K562 (cell line): ENCODE data around the gene EDEM1. TPM values are rescaled to one million over a fixed set of nuclear protein-coding genes. Genes with fewer than 3 reads are reported as not detected.

ENCODE experiments used
- ATAC-seq: fragments of 200-7000 bp; cut with Tn5 transposase; 3 replicates; pipeline ENCODE4 v1.9.1; 2020; ENCODE audit warnings: moderate library complexity
- BruUV-seq: library from RNA; stranded (reverse); fragments of 400-500 nt; replicated peaks from 2 replicates; lab custom pipeline; 2021; lab: Mats Ljungman, UMichigan
- CTCF ChIA-PET: fragments of 300-600 bp; formaldehyde crosslinking; extraction: SDS; loops from one replicate; lab custom pipeline; 2021; ENCODE audit warnings: low intra/inter-chr PET ratio; lab: Yijun Ruan, JAX
- POLR2A ChIA-PET: fragments of 300-600, 350-650 bp; sonication (Branson Sonifier 250); formaldehyde crosslinking; extraction: SDS; loops from one replicate; lab custom pipeline; 2021; ENCODE audit warnings: antibody characterized with exemption, inconsistent platforms; lab: Yijun Ruan, JAX
- DNase-seq, 4 experiments: peaks; one replicate each; pipeline versions ENCODE4 v3.0.0 to v3.0.0-alpha.2; 2011 to 2018; ENCODE audit warnings: low spot score in 3 of 4, mixed read lengths in 3 of 4; ENCODE audit errors: extremely low read depth in 1 of 4
- FAIRE-seq: peaks from 2 replicates; lab custom pipeline; 2011; peaks lifted over from hg19 to GRCh38; lab: Jason Lieb, UNC
- H2AFZ ChIP-seq: 2 replicates; pipeline ENCODE4 v1.6.0; 2011; ENCODE audit warnings: low read depth, low read length, control low read depth, inconsistent platforms
- H3K27ac ChIP-seq: fragments of 200-600 bp; 3 replicates; pipeline ENCODE4 v1.8.0; 2011; ENCODE audit warnings: low read depth, mild to moderate bottlenecking, control low read depth, inconsistent platforms, low read length, moderate library complexity, mixed read lengths; ENCODE audit errors: extremely low read depth
- H3K27me3 ChIP-seq, 2 experiments: fragments of 300-600 bp in 1 of 2; 2 replicates in 1 of 2; 3 replicates in 1 of 2; pipeline versions ENCODE4 v1.6.0 to v1.8.0; 2011; ENCODE audit warnings: inconsistent platforms in 2 of 2, low read length in 2 of 2, mild to moderate bottlenecking in 1 of 2, mixed read lengths in 1 of 2, moderate library complexity in 1 of 2; ENCODE audit not compliant: control insufficient read depth in 2 of 2, insufficient read depth in 2 of 2
- H3K36me3 ChIP-seq: fragments of 300-600 bp; 3 replicates; pipeline ENCODE4 v1.8.0; 2011; ENCODE audit warnings: mild to moderate bottlenecking, low read length, inconsistent platforms; ENCODE audit not compliant: control insufficient read depth, insufficient read depth
- H3K4me1 ChIP-seq, 2 experiments: fragments of 200-600 bp in 1 of 2; replicated peaks in 1 of 2; 2 replicates in 1 of 2; 3 replicates in 1 of 2; pipeline versions ENCODE4 v1.5.1 to v1.8.0; 2011; ENCODE audit warnings: inconsistent platforms in 2 of 2, low read length in 2 of 2, mild to moderate bottlenecking in 1 of 2, mixed read lengths in 1 of 2, moderate library complexity in 1 of 2; ENCODE audit not compliant: control insufficient read depth in 2 of 2, insufficient read depth in 2 of 2
- H3K4me2 ChIP-seq: 2 replicates; pipeline ENCODE4 v1.6.1; 2011; ENCODE audit warnings: low read length, control low read depth, inconsistent platforms, mixed read lengths; ENCODE audit not compliant: insufficient read depth
- H3K4me3 ChIP-seq: fragments of 200-600 bp; sonication (generic), shearing (Covaris generic); 2 replicates; pipeline ENCODE4 v1.5.1; 2016; ENCODE audit warnings: control low read depth, inconsistent platforms
- H3K79me2 ChIP-seq: fragments of 200-600 bp; 3 replicates; pipeline ENCODE4 v1.8.0; 2011; ENCODE audit warnings: low read length, inconsistent platforms; ENCODE audit not compliant: control insufficient read depth, insufficient read depth
- H3K9ac ChIP-seq, 2 experiments: 2 replicates each; pipeline versions ENCODE4 v1.6.0 to v1.6.1; 2011; ENCODE audit warnings: low read depth in 2 of 2, low read length in 2 of 2, control low read depth in 1 of 2, inconsistent platforms in 1 of 2, mild to moderate bottlenecking in 1 of 2, mixed read lengths in 1 of 2; ENCODE audit not compliant: insufficient read depth in 1 of 2
- H3K9me1 ChIP-seq: one replicate; pipeline ENCODE4 v1.6.0; 2011; ENCODE audit warnings: inconsistent platforms, mild to moderate bottlenecking, low read length, moderate library complexity; ENCODE audit not compliant: control insufficient read depth, insufficient read depth
- H3K9me3 ChIP-seq: replicated peaks from 2 replicates; pipeline ENCODE4 v1.5.1; 2011; ENCODE audit warnings: low read depth, low read length, inconsistent platforms; ENCODE audit not compliant: control insufficient read depth, insufficient read depth
- H4K20me1 ChIP-seq: replicated peaks from 2 replicates; pipeline ENCODE4 v1.6.1; 2011; ENCODE audit warnings: low read length, inconsistent platforms, mixed read lengths; ENCODE audit not compliant: control insufficient read depth, insufficient read depth
- HMG20B ChIP-seq: fragments of 250-450 bp; sonication (Bioruptor Pico); IDR thresholded peaks from 2 replicates; pipeline ENCODE4 v1.5.0; 2021; ENCODE audit warnings: mild to moderate bottlenecking
- KDM5B ChIP-seq: fragments of 200-600 bp; sonication (generic); IDR thresholded peaks from 2 replicates; pipeline ENCODE4 v1.6.1; 2012; ENCODE audit warnings: low read depth, mild to moderate bottlenecking, moderate library complexity, low read length, control low read depth, inconsistent platforms; ENCODE audit not compliant: insufficient replicate concordance
- MCM5 ChIP-seq: fragments of 450-650 bp; IDR thresholded peaks from 2 replicates; pipeline ENCODE4 v1.6.1; 2016; ENCODE audit warnings: low read depth
- NKRF ChIP-seq: fragments of 450-650 bp; IDR thresholded peaks from 2 replicates; pipeline ENCODE4 v1.6.1; 2016; ENCODE audit warnings: borderline replicate concordance
- PRDM10 ChIP-seq: fragments of 450-650 bp; IDR thresholded peaks from 2 replicates; pipeline ENCODE4 v1.6.1; 2018; ENCODE audit not compliant: partially characterized antibody
- PREB ChIP-seq: sonication (generic); formaldehyde crosslinking; IDR thresholded peaks from 2 replicates; pipeline ENCODE4 v1.8.1; 2023; ENCODE audit warnings: mild to moderate bottlenecking, missing genetic modification reagents
- RB1 ChIP-seq: fragments of 450-650 bp; IDR thresholded peaks from 2 replicates; pipeline ENCODE4 v1.6.1; 2017; ENCODE audit warnings: low read depth, mild to moderate bottlenecking
- TBP ChIP-seq: optimal IDR thresholded peaks from 2 replicates; pipeline ENCODE3; 2011; ENCODE audit warnings: low read depth, low read length, improper control_type of control experiment
- THAP7 ChIP-seq: fragments of 250-450 bp; sonication (Bioruptor Pico); IDR thresholded peaks from 2 replicates; pipeline ENCODE4 v1.5.0; 2021
- WHSC1 ChIP-seq: IDR thresholded peaks from one replicate; pipeline ENCODE4 v1.6.1; 2012; ENCODE audit warnings: low read length, control low read depth, inconsistent platforms
- ZNF561 ChIP-seq: fragments of 450-650 bp; formaldehyde crosslinking; conservative IDR thresholded peaks from 2 replicates; pipeline ENCODE4 v1.4.0; 2020; ENCODE audit warnings: mild to moderate bottlenecking, moderate library complexity
- ZNF584 ChIP-seq: fragments of 200-800 bp; sonication (Bioruptor generic); IDR thresholded peaks from 2 replicates; pipeline ENCODE4 v1.6.1; 2016; ENCODE audit warnings: low read depth, mild to moderate bottlenecking, missing genetic modification characterization, missing compliant biosample characterization
- ZNF589 ChIP-seq: fragments of 200-800 bp; sonication (Bioruptor generic); IDR thresholded peaks from 2 replicates; pipeline ENCODE4 v1.6.1; 2016; ENCODE audit warnings: low read depth, missing genetic modification characterization, missing compliant biosample characterization
- ZNF79 ChIP-seq: fragments of 250-450 bp; sonication (Bioruptor Pico); IDR thresholded peaks from 2 replicates; pipeline ENCODE4 v1.4.0; 2020; ENCODE audit warnings: low read depth, mild to moderate bottlenecking, moderate library complexity
- WGBS: fragments of 100-300 bp; shearing (Covaris generic); methylation state at CpG from one replicate; pipeline ENCODE4 v1.1.6; 2016; ENCODE audit warnings: low coverage, mixed read lengths; ENCODE audit not compliant: insufficient coverage; ENCODE audit errors: missing lambda C conversion rate; 5-methylcytosine and 5-hydroxymethylcytosine counted together
- in situ Hi-C: fragments of 300-500 bp; cut with MboI; formaldehyde crosslinking; loops from 4 replicates; pipeline ENCODE4 v1.15.0; 2018; ENCODE audit warnings: inconsistent platforms, mixed read lengths
- intact Hi-C: fragments of 100-400 bp; cut with micrococcal nuclease; formaldehyde crosslinking; loops from 2 replicates; pipeline ENCODE4 v1.14.2; 2022
- polyA plus RNA-seq, 8 experiments: library from polyadenylated mRNA; depleted of rRNA in 4 of 8; stranded (reverse) in 5 of 8; unstranded in 3 of 8; fragments of >200 nt; fragmentation: Nextera tagmentation in 2 of 8; fragmentation: Illumina TruSeq in 1 of 8; extraction: Ambion mirVana in 2 of 8; extraction: Trizol in 1 of 8; gene quantifications; 2 replicates each; pipeline versions ENCODE4 v1.2.1 to v1.2.3, GENCODE V29; 2011 to 2014; ENCODE audit warnings: inconsistent platforms in 1 of 8, missing spikeins in 1 of 8
- total RNA-seq, 7 experiments: library from RNA; depleted of rRNA in 6 of 7; stranded (reverse); fragments of >200 nt in 6 of 7; fragmentation: Illumina TruSeq in 2 of 7; extraction: Trizol in 2 of 7; gene quantifications; 2 replicates each; pipeline versions ENCODE4 v1.2.1 to v1.2.3, GENCODE V29; 2011 to 2021; ENCODE audit warnings: low replicate concordance in 1 of 7

EDEM1 gene
- total and polyA plus RNA-seq, 9 of the 15 experiments (the other 6 are each of a cell fraction or from before 2014, with no cell fraction given): 6.2 to 36.7 (median 14.3) TPM

GRCh38 chr3:5181469-5182141 lies 5.9 kb upstream of the EDEM1 start:
- FAIRE-seq (no peak), ATAC-seq (no peak), DNase-seq (no peak)
- Histone ChIP-seq H3K9me3 (no peaks in the 10 kb centered on the region), H3K9me1 (no peaks in the 10 kb centered on the region), H2AFZ (no peak overlapping the region), H3K27me3 (no peaks in the 10 kb centered on the region), H3K36me3 (peaks cover 54% of the 10 kb centered on the region), H3K79me2 (peaks cover 7% of the 10 kb centered on the region; the same call in 2 of the 3 replicates), H3K4me1 (peaks cover 0 to 21% of the 10 kb centered on the region in 2 experiments; a peak in 3 of 5 replicates), H3K9ac (no peak overlapping the region), H3K27ac (no peak overlapping the region), H4K20me1 (no peaks in the 10 kb centered on the region), H3K4me3 (no peak overlapping the region), H3K4me2 (no peak overlapping the region)
- ChIA-PET CTCF (no interaction called here), POLR2A (interaction anchor here (0.7 to 1.2 kb wide), 3 partner anchors 12 to 454 kb away, joined by 3 to 4 read pairs (median 3); no protein-coding TSS in a partner anchor)
- BruUV-seq: no TSS peak
- intact Hi-C loops (no loop called here), in situ Hi-C loops (no loop called here)
- WGBS: 93% methylated on average over 2 of the region's 2 CpGs
- TF ChIP-seq NKRF (no peak), ZNF589 (CRISPR knock-in tag) (no peak), KDM5B (no peak), RB1 (no peak), ZNF561 (CRISPR knock-in tag) (no peak), HMG20B (CRISPR knock-in tag) (no peak), PRDM10 (no peak), TBP (no peak), MCM5 (no peak), THAP7 (CRISPR knock-in tag) (no peak), WHSC1 (no peak), PREB (CRISPR knock-in tag) (no peak), ZNF79 (CRISPR knock-in tag) (no peak), ZNF584 (CRISPR knock-in tag) (no peak)
